Right lung (tissue), 5 donors: ENCODE results near the gene TAOK1. TPM values are rescaled to one million over a fixed set of nuclear protein-coding genes. Genes with fewer than 3 reads are reported as not detected.

Source experiments
- DNase-seq, 2 donors: peaks; one replicate each; pipeline ENCODE4 v3.0.0-alpha.2; 2013
- polyA plus RNA-seq, 5 donors: library from polyadenylated mRNA; unstranded; fragments of 120-200 nt; gene quantifications; one replicate each; pipeline versions ENCODE4 v1.2.1 to v1.2.3, GENCODE V29; 2013; ENCODE audit warnings: inconsistent platforms in 1 of 5, low replicate concordance in 1 of 5; ENCODE audit not compliant: insufficient read length in 5 of 5, insufficient read depth in 1 of 5

The TAOK1 gene
- polyA plus RNA-seq, 5 donors, result 26.3 to 49.3 (median 40.6) TPM

DNA sequence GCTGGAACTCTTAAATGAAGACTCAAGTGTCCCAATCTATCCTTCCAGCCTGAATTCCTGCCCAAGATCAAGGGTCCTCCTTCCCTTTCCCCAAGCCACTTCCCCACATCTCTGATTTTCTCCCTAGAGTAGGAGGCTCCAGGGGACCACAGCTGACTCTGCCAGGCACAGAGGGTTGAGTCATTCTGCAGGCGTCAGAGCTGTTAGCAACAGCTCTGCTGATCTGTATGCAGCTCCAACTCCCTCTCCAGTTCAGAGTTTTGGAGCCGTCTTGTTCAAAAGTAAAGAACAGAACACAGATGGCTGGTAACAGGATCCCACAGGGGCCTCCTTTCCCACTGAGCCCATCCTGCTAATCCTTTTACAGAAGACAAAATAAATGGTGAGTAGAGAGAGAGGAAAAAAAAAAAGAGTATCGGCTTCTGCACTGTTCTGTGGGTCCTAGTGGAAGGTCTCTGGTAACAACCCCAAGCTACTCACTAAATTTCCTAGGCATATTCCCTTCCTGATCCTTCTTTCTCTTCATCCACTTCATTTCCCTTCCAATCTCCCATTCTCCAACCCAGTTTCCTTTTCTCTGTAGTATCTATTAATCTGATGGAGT, 13.4 kb upstream of the TAOK1 start:
- no peak for DNase-seq

DNA sequence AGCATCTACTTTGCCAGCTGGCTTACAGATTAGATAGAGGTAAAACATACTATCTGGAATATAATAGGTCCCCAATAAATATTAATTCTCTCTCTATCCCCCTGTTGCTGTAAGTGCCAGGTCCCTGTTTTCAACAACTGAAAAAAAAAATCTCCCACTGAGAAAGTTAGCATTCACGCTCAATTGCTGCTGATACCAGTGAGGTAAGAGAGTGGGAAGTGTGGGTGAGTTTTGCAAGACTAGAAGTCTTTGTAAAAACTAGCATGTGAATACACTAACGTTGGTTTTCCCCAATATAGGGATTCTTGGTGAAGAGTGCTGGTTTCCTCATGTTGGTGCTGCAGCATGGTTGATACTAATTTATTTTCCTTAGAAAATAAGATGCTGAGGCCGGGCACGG, 11.7 kb upstream of the TAOK1 start:
- no peak for DNase-seq

DNA sequence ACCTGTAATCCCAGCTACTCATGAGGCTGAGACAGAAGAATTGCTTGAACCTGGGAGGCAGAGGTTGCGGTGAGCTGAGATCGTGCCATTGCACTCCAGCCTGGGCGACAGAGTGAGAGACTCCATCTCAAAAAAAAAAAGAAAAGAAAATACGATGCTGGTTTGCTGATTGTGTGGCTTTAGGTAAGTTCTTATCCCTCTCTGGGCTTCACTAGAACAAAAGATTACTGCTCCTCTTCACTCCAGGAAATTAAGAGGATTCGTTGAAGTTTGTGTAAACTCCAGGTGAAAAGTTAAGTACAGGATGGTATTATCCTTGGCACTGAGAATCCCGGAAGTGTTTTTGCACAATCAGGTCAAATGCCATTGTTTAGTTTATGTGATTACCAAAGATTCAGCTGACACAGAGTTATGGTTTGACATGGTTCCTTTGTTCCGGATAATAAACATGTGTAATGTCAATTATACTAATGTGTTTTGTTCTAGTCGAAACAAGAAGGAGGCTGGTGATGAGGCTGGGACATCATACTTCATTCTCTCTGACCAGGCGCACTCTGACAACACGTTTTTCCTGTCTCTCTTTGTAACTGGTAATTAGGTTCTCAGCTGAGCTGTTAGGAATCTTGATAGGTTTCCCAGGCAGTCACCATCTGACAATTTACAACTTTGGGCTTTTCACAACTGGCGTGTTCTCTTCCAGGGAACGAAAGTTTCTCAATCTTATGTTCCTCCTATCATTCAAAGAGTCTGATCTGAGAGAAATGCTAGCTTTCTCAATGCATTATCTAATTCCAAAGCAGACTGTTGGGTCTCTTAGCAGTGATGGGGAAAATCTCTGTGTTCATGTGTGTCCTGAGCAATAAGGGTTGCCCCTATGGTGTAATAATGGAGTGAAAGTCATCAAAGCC, 10.8 kb upstream of the TAOK1 start:
- DNase-seq, result no peak

DNA sequence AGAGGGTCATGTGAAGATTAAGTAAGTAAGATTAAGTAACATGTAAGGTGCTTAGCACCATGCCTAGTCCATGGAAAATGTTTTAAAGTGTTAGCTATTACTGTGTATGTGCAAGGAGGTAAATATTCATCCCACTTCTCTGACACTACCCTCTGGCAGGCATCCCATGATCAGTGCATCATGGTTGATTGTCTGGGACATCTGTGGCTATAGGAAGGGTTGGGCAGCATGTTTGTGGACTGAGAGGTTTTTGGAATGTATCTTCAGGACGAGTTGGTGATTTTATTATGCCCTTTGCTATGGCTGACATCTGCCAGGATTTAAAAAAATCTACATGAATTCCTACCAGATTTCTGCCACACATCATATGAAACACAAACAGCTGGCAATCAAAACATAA, 6.5 kb upstream of the TAOK1 start:
- DNase-seq, result no peak

DNA sequence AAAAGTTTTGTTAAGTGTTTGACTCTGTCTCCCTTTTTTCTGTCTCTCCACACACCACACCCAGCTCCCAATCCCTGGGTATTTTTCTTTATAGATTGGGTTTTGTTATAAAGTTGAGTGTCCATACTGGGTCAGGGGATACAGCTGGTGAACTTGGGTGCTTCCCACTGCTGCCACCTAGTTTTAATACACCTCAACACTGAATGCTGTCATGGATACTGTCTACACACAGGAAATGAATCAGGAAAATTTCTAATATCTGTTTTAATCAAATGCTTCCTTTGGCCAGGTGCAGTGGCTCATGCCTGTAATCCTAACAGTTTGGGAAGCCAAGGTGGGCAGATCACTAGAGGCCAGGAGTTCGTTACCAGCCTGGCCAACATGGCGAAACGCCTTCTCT, 5.3 kb upstream of the TAOK1 start:
- DNase-seq, result no peak

DNA sequence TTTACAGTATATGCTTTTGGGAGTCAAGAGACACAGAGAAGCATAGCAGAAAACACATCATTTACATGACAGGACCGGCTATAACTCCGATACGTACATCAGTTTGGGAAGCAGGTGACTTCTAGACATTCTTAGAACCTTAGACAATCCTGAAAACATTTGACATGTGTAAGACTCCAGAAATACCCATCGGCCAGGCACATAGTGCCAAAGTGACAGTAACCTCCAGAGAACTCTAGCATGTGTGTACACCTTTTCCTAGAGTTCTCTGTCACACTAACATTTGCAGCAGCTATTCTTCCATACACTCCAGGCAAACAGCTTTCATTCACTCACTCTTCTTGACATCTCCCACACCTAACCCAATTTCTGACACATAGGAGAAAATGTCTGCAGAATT, 3.4 kb upstream of the TAOK1 start:
- no peak for DNase-seq

DNA sequence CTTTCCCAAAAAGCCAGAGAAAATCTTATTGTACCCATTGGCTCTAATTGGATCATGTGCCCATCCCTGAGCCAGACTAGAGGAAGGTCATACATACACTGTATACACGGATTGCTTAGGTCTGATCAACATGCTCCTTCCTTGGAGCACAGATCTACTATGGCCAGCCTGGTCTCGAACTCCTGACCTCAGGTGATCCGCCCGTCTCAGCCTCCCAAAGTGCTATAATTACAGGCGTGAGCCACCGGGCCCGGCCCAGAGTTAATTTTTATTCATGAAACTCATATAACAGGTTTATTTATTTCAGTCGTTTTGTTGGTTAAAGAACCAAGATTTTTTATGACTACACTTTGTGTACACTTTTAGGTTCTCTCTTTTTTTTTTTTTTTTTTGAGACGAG, 1.2 kb upstream of the TAOK1 start:
- DNase-seq, result no peak

DNA sequence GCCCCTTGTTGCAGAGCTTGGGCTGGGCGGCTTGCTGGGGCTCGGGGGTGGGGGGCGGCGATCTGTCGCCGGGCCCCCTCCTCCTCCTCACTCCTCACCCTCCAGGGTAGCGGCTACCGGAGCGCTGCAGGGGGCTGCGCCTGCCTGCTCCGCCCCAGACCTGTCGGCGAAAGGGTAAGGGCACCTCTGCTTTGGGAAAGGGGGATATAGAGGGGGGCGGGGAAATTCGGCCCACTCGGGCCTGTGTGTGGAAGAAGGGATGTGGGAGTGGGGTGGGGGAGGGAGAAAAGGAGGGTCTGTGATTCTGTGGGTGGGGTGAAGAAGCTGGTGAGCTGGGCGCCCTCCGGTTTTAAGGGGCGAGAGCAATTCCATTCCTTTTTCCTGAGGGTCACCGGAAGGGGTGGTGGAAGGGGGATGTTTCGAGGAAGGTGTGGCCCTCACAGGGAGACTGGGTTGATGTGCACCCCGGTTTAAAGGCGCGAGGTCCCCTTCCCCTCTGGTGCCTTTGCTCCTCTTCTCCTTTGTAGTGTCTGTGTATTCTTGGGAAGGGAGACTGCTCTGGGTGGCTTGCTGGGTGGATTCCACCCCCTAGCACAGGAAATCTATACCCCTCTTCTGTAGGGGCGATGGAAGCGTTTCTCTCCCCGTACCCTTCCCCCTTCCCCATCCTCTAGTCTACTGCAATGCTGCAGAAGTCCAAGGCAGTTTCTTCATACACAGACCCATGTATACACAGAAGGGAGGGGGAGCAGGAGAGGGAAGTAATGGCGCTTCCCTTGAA, 878 bp downstream of the TAOK1 start:
- DNase-seq, result no peak

DNA sequence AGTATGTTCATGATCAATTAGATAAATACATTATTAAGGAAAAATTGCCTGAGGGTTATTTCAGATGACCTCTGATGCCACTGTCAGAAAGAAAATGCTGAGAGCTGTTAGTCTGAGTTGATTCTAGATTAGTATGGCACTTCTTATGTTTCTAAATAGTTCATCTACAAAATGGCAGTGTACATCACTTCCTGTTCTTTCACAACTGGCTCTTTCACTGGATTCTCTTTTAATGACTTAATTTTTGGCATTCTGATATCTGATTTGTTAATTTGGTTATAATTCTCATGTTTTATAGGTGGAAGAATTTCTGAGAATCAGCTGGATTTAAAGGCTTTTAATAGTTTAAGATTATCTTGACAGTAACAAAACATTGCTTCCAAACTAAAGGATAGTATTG, 3.3 kb downstream of the TAOK1 start:
- DNase-seq, result no peak

DNA sequence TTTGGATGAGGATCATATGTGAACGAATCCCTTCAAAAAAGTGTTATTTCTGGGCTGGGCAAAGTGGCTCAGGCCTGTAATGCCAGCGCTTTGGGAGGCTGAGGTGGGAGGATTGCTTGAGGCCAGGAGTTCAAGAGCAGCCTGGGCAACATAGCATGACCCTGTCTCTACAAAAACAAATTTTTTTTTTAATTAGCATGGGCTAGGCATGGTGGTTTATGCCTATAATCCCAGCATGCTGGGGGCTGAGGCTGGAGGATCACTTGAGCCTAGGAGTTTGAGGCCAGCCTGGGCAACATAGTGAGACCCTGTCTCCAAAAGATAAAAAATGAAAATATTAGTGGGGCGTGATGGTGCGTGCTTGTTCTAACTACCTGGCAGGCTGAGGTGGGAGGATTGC, 4.6 kb downstream of the TAOK1 start:
- no peak for DNase-seq

DNA sequence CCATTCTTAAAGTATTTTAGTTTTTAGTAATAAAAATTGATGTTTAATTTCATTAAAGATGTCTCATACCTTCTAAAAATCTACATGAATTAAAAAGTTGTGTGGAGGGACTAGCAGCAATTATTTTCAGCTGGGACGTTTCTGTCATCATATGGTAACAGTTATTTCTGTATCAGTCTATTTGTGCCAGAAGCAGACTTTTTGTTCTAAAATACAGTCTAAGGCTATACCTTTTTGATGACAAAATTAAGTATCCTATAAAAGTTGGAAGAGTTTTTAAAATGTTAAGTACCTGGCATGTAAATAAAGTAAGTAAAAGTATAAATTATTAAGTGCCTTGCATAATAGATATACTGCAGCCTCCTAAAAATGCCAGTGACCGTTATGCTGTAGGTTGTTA, 5.9 kb downstream of the TAOK1 start:
- DNase-seq, result no peak

DNA sequence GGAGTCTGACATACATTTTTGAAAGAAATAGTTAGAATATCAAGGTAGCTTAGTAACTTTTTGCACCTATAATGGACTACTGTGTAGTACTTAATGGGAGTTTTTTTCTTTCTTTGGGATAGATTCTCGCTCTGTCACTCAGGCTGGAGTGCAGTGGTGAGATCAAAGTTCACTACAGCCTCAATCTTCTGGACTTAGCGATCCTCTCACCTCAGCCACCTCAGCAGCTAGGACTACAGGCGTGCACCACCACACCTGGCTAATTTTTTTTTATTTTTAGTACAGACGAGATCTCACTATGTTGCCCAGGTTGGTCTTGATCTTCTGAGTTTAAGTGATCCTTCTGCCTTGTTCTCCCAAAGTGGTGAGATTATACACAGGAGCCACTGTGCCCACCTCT, 9.5 kb downstream of the TAOK1 start:
- DNase-seq, result no peak

DNA sequence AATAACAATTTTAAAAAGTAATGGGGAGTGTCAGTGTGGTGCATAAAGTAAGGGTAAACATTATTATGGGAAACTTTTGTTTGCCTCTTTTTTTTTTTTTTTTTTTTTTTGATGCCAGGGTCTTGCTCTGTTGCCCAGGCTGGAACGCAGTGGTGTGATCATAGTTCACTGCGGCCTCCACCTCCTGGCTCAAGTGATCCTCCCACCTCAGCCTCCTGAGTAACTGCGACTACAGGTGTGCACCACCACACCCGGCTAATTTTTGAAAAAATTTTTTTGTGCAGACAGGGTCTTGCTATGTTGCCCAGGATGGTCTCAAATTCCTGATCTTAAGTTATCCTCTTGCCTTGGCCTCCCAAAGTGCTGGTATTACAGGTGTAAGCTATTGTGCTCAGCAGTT, 10.7 kb downstream of the TAOK1 start:
- DNase-seq, result no peak

DNA sequence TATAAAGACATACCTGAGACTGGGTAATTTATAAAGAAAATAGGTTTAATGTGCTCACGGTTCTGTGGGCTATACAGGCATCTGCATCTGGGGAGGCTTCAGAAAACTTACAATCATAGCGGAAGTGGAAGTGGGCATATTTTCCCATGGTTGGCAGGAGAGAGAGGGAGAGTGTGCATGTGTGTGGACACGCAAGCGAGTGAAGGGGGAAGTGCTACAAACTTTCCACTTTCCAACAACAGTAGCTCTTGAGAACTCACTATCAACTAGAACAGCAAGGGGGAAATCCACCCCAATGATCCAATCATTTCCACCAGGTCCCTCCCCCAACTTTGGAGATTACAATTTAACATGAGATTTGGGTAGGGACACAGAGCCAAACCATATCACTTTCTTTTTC, 11.1 kb downstream of the TAOK1 start:
- no peak for DNase-seq

DNA sequence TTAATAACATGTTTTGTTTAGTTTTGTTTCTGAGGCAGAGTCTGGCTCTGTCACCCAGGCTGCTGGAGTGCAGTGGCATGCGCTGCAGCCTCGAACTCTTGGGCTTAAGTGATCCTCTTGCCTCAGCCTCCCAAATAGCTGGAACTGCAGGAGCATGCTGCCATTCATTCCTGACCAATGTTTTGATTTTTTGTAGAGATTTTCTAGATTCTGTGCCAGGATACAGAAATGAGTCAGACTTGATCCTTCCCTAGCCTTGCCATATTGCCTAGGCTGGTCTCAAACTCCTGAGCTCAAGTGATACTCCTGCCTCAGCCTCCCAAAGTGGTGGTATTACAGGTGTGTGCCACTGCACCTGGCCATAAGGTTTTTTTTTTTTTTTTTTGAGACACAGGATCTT, 17.7 kb downstream of the TAOK1 start:
- DNase-seq, result no peak

DNA sequence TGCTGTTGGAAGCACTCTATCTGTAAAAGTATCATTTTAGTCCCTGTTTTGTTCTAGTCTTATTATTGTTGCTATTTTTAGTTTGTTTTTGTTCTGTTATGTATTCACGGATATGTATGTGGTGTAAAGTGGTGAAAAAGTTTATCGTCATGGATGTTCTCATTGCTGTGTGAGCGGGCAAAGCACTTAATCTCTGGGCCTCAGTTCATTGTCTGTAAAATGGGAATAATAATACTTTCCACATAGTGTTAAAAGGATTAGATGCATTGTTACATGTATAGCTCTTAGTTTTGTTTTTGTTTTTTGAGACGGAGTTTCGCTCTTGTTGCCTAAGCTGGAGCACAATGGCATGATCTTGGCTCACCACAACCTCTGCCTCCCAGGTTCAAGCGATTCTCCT, 19.8 kb downstream of the TAOK1 start:
- DNase-seq, result no peak

DNA sequence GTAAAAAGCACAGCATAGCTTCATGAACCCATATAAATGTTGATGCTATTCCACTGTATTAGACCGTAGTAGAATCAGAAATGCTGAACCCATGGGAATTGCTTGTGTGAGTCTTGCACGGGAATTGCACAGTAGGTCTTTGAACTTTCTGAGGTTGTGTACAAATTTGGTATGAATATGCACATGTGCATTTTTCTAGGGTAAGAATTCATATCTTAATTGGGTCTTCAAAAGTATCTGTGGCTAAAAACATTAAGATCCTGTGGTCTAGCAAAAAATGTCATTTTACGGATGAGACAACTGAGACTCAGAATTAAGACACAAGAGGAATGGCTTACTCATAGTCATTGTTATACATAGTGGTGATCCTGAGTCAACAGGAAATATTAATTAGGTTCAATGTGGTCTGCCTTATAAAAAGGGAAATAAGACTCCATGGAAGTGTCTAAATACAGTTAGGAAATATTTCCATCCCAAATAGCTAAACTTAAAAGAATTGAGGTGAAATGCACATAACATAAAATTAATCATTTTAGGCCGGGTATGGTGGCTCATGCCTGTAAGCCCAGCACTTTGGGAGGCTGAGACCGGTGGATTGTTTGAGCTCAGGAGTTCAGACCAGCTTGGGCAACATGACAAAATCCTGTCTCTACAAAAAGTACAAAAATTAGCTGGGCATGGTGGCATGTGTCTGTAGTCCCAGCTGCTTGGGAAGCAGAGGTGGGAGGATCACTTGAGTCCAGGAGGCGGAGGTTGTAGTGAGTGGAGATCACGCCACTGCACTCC, 22.8 kb downstream of the TAOK1 start:
- DNase-seq, result no peak

DNA sequence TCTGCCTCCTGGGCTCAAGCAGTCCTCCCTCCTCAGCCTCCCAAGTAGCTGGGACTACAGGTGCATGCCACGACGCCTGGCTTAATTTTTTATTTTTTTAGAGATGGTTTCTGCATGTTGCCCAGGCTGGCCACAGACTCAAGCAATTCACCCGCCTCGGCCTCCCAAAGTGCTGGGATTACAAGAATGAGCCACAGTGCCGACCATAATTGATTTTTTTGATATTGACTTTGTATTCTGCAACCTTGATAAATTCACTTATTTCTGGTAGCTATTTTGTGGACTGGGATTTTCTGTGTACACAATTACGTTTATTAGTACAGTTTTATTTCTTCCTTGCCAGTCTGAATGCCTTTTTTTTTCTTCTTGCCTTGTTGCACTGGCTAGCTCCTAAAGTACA, 30.0 kb downstream of the TAOK1 start:
- DNase-seq, result no peak

DNA sequence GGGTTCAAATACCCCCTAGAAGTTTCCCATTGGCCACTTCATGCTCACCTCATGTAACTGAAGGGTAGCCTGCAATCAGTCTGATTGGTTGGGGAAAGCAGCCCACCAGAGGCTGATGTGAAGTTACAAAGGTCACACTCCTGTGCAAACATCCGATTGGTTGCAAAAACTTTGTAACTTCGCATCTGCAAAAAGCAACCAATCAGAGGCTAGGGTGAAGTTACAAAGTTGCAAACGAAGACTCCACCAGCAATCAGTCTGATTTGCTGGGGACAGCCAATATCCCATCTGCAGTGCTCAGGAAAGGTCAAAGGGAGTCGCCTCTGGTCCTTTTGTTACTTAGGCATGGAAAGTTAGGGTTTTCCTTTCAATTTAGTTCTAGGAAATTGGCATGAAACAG, 40.1 kb downstream of the TAOK1 start:
- DNase-seq, result no peak

DNA sequence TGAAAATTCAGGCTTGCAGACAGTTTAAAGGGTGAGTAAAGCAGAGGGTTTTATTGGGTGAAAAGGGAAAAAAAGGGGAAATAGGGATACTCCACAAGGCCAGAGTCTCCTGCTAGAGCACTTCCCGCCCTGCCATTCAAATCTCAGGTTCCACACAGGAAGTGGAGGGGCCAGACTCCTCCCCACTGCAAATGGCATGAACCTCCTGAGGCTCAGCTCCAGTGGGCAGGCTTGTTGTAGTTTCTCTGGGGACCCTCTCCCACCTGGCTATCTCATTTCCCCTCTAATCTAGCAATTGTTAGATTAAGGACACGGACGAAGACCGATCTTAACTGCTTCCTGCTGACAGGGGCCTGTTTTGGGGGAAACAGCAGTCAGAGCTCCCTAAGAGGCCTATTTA, 43.4 kb downstream of the TAOK1 start:
- DNase-seq, result no peak

DNA sequence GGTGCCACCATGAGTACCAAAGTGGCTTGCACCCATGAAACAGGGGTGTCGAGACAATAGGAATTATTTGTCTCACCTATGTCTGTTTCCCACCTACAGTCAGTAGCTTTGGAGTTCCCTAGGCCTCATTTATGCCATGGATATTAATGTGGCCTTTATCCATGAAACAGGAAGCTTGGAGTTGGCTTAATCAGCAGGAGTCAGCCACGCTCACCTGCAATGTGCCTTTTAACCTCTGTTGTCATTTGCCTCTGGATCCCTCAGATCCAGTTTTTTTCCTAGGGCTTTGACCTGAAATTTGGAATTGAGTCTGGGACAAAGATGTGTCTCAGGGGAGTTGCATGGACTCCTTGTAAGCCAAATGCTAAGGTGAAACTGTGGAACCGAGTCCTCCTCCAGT, 44.4 kb downstream of the TAOK1 start:
- no peak for DNase-seq

DNA sequence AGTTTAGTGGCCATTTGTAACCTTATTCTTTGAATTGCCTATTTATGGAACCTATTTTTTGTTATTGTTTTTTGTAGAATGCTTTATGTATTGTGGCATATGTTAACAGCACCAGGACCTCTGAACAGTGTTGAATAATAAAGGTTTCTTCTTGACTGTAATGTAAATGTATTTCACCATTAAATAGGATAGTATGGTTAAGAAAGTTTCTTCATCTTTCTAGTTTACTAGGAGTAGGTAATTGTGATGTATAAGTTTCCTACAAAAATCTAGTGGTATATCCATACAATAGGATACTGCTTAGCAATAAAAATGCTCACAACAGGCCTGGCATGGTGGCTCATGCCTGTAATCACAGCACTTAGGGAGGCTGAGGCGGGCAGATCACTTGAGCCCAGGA, 52.3 kb downstream of the TAOK1 start:
- DNase-seq, result no peak
